EH (cell line): ENCODE measurements around the gene ID3.

ENCODE experiments used
- DNase-seq: peaks from one replicate; pipeline ENCODE4 v3.0.0-alpha.2; 2015; ENCODE audit warnings: low read depth

ID3 gene

DNA sequence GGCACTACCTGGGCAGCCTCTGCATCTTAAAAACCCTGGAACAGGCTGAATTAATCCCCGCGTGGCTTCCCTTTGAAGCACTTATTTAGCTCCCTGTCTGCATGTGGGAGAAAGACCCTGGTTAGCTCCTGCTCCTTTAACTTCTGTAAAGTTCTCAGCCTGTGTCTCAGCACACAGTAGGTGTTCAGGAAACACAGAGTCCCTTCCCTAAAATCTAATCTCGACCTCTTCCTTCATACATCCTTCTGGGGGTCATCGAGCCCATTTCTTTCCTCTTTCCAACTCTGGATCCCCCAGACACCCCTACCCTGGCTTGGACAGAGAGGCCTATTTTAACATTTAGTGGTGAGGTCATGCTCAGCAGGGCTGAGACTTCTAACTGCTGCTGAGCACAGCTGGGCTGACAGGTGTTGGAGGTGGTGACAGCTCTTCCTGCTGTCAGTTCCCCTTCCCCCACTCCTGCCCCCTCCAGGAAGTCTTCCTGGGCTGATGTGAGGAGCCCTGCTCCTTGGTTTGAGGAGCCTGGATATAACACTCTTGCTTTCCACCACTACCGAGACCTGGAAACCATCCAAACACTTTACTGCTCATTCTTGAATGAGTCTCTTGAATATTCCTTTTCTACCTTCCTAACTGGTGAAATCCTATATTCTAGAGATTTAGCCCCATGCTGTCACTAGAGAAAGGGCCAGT lies 33.6 kb downstream of the ID3 start:
- no peak for DNase-seq

DNA sequence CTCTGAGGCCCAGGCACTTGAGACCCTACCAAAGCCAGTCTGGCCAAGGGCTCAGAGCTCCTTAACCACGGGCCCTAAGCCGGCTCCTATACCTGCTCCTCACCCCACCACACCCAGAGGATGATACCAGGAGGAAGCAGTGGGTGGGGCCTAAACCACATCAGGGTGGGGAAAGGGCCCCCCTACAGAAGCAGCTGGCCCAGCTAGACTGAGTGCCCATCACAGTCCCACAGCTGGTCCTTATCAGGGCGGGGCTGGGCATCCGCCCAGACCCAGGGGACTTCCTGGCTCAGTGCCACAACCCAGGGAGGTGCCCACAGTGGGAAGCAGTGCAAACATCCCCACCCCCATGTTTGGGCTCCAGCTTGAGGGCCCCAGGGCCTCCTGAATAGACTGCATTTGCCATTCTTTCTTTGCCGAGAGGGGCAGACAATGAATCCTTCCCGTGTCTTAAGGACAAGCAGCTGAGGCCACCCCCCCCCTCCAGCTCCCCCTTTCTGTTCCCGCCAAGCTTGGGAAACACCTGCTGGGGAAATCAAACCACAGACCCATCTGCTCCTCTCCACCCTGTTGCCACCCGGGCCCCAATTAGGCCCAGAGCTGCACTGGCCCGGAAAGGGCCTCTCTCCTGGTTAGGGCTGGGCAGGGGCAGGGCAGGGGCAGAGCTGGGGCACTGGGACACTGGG lies 34.4 kb downstream of the ID3 start:
- no peak for DNase-seq

DNA sequence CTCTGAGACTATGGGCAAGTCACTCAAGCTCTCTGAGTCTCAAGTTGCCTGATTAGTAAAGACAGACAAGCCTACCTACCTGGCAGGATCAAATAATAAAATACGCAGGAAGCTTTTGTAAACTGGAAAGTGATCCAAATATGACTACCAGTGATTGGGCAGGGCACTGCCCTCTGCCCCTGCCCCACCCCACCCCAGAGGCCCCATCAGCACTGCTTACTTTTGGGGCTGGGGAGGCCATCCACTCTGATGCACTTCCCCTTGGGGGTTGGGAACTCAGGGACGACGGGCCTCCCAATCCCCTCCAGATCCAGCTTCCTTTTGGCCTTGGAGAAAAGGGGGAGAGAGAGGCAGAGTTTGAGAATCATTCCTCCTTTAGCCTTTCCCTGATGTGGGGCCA lies 35.1 kb downstream of the ID3 start:
- DNase-seq, result no peak

DNA sequence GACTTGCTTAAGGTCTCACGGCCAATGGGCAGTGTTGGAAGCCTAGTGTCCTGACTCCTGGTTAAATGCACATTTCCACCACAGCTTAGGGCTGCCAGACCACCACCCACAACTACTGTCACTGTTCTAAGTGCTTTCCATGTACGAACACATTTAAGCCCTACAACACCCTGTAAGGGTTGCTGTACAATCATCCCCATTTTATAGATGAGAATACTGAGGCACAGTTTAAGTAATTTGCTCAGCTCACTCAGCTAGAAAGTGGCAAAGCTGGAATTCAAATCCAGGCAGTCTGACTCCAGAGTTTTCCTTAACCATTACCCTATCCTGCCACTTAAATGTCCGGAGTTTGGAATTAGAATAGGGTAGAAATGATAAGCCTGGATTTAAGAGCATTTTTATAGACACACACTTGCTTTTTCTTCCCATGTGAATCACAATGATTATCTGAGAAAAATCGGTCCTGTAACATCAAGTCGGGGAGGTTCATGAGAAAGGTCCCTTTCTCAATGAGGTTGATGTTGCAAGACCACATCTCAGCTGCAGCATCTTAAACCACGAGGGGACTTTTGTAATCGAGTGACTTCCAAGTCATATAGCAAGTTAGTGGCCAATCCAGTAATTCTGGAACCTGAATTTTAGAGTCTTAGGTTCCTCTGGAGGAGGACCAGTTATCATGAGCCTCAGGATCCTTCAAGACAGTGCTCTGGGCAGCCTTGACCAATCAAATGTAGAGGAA lies 36.9 kb downstream of the ID3 start:
- DNase-seq, result no peak

DNA sequence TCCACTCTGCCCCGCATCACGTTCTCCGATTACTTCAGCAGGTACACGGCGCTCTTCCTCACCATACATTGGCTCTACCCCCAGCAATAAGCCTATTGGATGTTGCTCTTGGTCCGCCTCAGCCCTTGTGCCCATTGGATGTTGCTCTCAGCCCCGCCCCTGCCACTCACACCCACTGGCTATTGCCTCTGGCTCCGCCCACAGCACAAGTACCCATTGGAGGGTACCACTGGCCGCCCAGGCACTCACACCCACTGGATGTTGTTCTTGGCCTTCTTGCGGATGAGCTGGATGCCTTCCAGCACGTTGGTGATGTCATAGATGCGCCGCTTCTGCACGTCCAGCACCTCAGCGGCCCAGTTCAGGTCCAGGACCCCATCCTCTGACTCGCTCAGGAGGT lies 37.7 kb downstream of the ID3 start:
- no peak for DNase-seq

DNA sequence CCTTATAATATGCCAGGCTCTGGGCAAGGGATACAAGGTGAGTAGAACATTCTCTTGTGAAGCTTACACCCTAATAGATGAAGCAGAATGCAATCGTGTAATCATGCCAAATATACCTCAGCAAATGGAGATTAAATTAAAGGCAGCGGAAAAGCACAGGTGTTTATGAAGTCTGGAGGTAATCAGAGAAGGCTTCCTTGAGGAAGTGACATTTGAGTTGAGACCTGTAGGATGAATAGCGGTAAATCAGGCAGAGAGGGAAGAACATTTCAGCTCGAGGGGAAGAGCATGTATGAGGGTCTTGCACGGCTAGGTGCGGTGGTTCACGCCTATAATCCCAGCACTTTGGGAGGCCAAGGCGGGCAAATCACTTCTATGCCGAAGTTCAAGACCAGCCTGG lies 41.7 kb downstream of the ID3 start:
- DNase-seq, result no peak

DNA sequence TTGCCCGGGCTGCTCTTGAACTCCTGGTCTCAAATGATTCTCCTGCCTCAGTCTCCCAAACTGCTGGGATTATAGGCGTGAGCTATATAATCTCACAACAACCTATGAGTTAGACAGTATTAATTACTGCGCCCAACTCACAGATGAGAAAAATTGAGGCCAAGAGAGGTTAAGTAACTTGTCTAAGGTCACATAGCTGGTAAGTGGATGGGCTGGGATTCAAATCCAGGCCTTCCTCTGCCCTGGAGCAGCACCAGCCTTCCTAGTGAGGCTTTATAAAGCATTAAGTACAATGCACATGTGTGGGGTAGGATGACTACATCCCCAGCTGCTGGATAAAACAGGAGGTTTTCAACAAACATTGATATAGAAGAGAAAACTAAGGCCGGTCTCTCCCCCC lies 43.4 kb downstream of the ID3 start:
- no peak for DNase-seq

DNA sequence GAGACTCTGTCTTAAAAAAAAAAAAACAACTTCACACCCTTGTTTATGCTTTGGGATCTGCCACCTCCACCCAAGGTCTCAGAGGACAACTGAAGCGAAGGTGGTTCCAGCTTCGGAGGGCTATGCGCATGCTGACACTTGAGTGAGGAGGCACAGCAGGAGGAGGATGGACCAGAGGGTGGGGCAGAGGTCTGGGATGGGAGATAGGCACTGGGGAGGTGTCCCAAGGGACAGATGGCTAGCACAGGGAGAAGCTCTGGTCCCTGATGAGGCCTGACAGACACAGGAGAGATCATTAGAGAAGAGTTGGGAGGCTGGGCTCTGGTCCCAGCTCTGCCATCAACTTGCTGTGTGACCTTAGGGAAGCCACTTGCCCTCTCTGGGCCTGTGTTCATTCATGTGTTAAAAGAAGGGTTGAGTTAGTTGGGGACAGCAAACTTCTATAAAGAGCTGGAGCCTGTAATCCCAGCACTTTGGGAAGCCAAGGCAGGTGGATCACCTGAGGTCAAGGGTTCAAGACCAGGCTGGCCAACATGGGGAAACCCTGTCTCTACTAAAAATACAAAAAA lies 45.1 kb downstream of the ID3 start:
- DNase-seq, result no peak

DNA sequence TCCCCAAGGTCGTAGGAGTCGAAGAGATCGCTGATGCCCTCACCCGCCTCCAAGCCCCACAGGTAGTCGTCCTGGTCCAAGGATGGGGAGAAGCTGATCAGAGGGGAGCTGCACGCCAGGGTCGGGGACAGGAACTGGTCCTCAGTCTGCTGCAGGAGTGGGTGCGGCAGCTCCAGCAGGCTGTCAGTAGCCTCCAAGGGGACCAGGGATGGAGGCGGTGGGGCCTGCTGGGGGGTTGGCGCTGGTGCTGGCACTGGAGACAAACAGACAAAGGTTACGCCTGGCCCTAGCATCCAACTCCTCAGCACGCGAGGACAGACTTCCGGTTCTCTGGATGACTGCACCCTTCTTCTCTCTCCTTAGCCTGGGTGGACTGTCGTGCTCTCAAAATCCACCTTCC lies 49.4 kb downstream of the ID3 start:
- no peak for DNase-seq
